ENCODE data around the gene SLC44A5.

SLC44A5 gene

GRCh38 chr1:75514270-75514669, 96.6 kb downstream of the SLC44A5 start:
- Histone ChIP-seq H2BK5ac (ENCODE audit: low read length) (no peak overlapping the region), H2BK15ac (ENCODE audit: low read length) (no peak overlapping the region), H3K4me3 (ENCODE audit: low read length in 2 of 2) (no peak overlapping the region), H2AFZ (ENCODE audit: low read length) (no peak overlapping the region), H3K18ac (ENCODE audit: low read length) (no peak overlapping the region), H3K4me1 (ENCODE audit: control insufficient read depth in 2 of 2, insufficient read depth in 1 of 2, low read depth in 1 of 2, low read length in 2 of 2) (peaks cover 2 to 9% of the 10 kb centered on the region in 2 donors), H3K9me3 (replicated peaks in 1 of 2; ENCODE audit: control insufficient read depth in 2 of 2, insufficient read depth in 1 of 2, low read depth in 1 of 2, low read length in 2 of 2) (no peaks in the 10 kb centered on the region), H2BK120ac (ENCODE audit: low read depth, low read length) (no peak overlapping the region), H4K91ac (ENCODE audit: low read depth, low read length, poor library complexity) (no peak overlapping the region), H3K4ac (ENCODE audit: low read length) (no peak overlapping the region), H3K4me2 (ENCODE audit: insufficient read depth, low read length, poor library complexity, severe bottlenecking) (no peak overlapping the region), H2AK5ac (ENCODE audit: low read depth, low read length) (no peak overlapping the region), H3K23ac (ENCODE audit: low read depth, low read length, poor library complexity) (no peak overlapping the region), H3K36me3 (replicated peaks in 1 of 2; ENCODE audit: control insufficient read depth in 2 of 2, insufficient read depth in 2 of 2, low read length in 2 of 2) (no peaks in the 10 kb centered on the region), H2BK12ac (ENCODE audit: low read length) (no peak overlapping the region), H3K27me3 (ENCODE audit: control insufficient read depth in 3 of 3, insufficient read depth in 3 of 3, low read depth in 1 of 3, low read length in 3 of 3) (no peaks in the 10 kb centered on the region), H3K14ac (ENCODE audit: low read length) (no peak overlapping the region), H3K79me1 (ENCODE audit: low read depth, low read length) (no peaks in the 10 kb centered on the region), H4K8ac (ENCODE audit: low read depth, low read length) (no peak overlapping the region), H3K9ac (ENCODE audit: low read depth, low read length, poor library complexity) (no peak overlapping the region), H3K27ac (replicated peaks; ENCODE audit: low read length) (no peak overlapping the region)
- WGBS, 2 donors (ENCODE audit: extremely low coverage in 2 of 2, insufficient read length in 2 of 2, insufficient replicate concordance in 1 of 2): no CpG with 5 or more reads among the region's 1 CpG
- DNase-seq (ENCODE audit: low spot score): no peak

DNA sequence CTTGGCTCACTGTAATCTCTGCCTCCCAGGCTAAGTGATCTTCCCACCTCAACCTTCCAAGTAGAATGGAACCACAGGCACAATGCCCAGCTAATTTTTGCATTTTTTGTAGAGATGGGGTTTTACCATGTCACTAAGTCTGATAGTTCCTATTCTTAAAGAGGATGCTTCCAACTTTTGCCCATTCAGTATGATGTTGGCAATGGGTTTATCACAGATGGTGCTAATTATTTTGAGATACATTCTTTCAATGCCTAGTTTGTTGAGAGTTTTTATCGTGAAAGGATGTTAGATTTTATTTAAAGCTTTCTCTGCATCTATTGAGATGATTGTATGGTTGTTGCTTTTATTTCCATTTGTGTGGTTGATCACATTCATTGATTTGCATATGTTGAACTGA, 103.9 kb downstream of the SLC44A5 start:
- Histone ChIP-seq H3K4me2 (ENCODE audit: insufficient read depth, low read length, poor library complexity, severe bottlenecking) (no peak overlapping the region), H3K4ac (ENCODE audit: low read length) (no peak overlapping the region), H4K8ac (ENCODE audit: low read depth, low read length) (no peak overlapping the region), H3K9me3 (replicated peaks in 1 of 2; ENCODE audit: control insufficient read depth in 2 of 2, insufficient read depth in 1 of 2, low read depth in 1 of 2, low read length in 2 of 2) (no peaks in the 10 kb centered on the region), H2BK15ac (ENCODE audit: low read length) (no peak overlapping the region), H2BK12ac (ENCODE audit: low read length) (no peak overlapping the region), H3K4me3 (ENCODE audit: low read length in 2 of 2) (no peak overlapping the region), H3K27ac (replicated peaks; ENCODE audit: low read length) (no peak overlapping the region), H3K79me1 (ENCODE audit: low read depth, low read length) (no peaks in the 10 kb centered on the region), H2BK5ac (ENCODE audit: low read length) (no peak overlapping the region), H3K23ac (ENCODE audit: low read depth, low read length, poor library complexity) (no peak overlapping the region), H3K14ac (ENCODE audit: low read length) (no peak overlapping the region), H3K36me3 (replicated peaks in 1 of 2; ENCODE audit: control insufficient read depth in 2 of 2, insufficient read depth in 2 of 2, low read length in 2 of 2) (no peaks in the 10 kb centered on the region), H3K18ac (ENCODE audit: low read length) (no peak overlapping the region), H2AK5ac (ENCODE audit: low read depth, low read length) (no peak overlapping the region), H2BK120ac (ENCODE audit: low read depth, low read length) (no peak overlapping the region), H3K4me1 (ENCODE audit: control insufficient read depth in 2 of 2, insufficient read depth in 1 of 2, low read depth in 1 of 2, low read length in 2 of 2) (no peaks in the 10 kb centered on the region), H2AFZ (ENCODE audit: low read length) (no peak overlapping the region), H3K9ac (ENCODE audit: low read depth, low read length, poor library complexity) (no peak overlapping the region), H4K91ac (ENCODE audit: low read depth, low read length, poor library complexity) (no peak overlapping the region), H3K27me3 (ENCODE audit: control insufficient read depth in 3 of 3, insufficient read depth in 3 of 3, low read depth in 1 of 3, low read length in 3 of 3) (no peaks in the 10 kb centered on the region)
- WGBS, 2 donors (ENCODE audit: extremely low coverage in 2 of 2, insufficient read length in 2 of 2, insufficient replicate concordance in 1 of 2): no CpG with 5 or more reads among the region's 1 CpG
- DNase-seq (ENCODE audit: low spot score): no peak

DNA sequence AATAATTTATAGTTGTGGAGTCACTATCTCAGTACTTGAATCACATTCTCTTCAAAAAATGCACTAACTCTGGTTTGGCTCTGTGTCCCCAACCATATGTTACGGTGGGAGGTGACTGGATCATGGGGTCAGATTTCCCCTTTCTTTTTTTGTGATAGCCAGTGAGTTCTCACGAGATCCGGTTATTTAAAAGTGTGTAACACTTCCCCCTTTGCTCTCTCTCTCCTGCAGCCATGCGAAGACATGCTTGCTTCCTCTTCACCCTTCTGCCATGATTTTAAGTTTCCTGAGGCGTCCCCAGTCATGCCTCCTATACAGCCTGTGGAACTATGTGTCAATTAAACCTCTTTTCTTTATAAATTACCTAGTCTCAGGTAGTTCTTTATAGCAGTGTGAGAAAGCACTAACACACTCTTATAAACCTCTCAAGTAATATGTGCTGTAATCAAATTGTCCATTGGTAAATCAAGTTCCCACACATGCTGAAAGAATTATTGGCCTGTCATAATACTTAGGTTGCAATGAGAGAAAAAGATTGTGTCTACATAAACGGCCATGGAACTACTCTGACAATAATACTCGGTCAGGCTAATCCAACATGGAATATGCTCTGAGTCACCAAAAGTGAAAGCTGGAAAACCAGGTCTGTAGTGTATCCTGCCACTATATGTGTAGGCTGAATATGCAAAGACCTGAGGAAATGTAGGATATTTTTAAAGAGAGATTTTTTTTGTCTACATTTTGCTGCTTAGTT, 107.5 kb downstream of the SLC44A5 start:
- DNase-seq (ENCODE audit: low spot score): no peak
- no peaks in the 10 kb centered on the region for H3K79me1 ChIP-seq (ENCODE audit: low read depth, low read length)
- H3K14ac ChIP-seq (ENCODE audit: low read length): no peak overlapping the region
- H4K8ac ChIP-seq (ENCODE audit: low read depth, low read length): no peak overlapping the region
- peaks cover 0 to 2% of the 10 kb centered on the region in 2 donors for H3K4me1 ChIP-seq (ENCODE audit: control insufficient read depth in 2 of 2, insufficient read depth in 1 of 2, low read depth in 1 of 2, low read length in 2 of 2)
- no peak overlapping the region for H3K9ac ChIP-seq (ENCODE audit: low read depth, low read length, poor library complexity)
- H2AFZ ChIP-seq (ENCODE audit: low read length): no peak overlapping the region
- H2AK5ac ChIP-seq (ENCODE audit: low read depth, low read length): no peak overlapping the region
- no peak overlapping the region for H3K4ac ChIP-seq (ENCODE audit: low read length)
- no peak overlapping the region for H2BK120ac ChIP-seq (ENCODE audit: low read depth, low read length)
- no peak overlapping the region for H3K23ac ChIP-seq (ENCODE audit: low read depth, low read length, poor library complexity)
- peaks cover 0 to 7% of the 10 kb centered on the region in 2 donors for H3K9me3 ChIP-seq (replicated peaks in 1 of 2; ENCODE audit: control insufficient read depth in 2 of 2, insufficient read depth in 1 of 2, low read depth in 1 of 2, low read length in 2 of 2)
- H3K36me3 ChIP-seq (replicated peaks in 1 of 2; ENCODE audit: control insufficient read depth in 2 of 2, insufficient read depth in 2 of 2, low read length in 2 of 2): no peaks in the 10 kb centered on the region
- no CpG with 5 or more reads among the region's 7 CpGs for WGBS, 2 donors (ENCODE audit: extremely low coverage in 2 of 2, insufficient read length in 2 of 2, insufficient replicate concordance in 1 of 2)
- no peaks in the 10 kb centered on the region for H3K27me3 ChIP-seq (ENCODE audit: control insufficient read depth in 3 of 3, insufficient read depth in 3 of 3, low read depth in 1 of 3, low read length in 3 of 3)
- no peak overlapping the region for H3K4me3 ChIP-seq (ENCODE audit: low read length in 2 of 2)
- no peak overlapping the region for H4K91ac ChIP-seq (ENCODE audit: low read depth, low read length, poor library complexity)
- no peak overlapping the region for H3K4me2 ChIP-seq (ENCODE audit: insufficient read depth, low read length, poor library complexity, severe bottlenecking)
- H2BK15ac ChIP-seq (ENCODE audit: low read length): no peak overlapping the region
- H2BK5ac ChIP-seq (ENCODE audit: low read length): no peak overlapping the region
- no peak overlapping the region for H3K27ac ChIP-seq (replicated peaks; ENCODE audit: low read length)
- H2BK12ac ChIP-seq (ENCODE audit: low read length): no peak overlapping the region
- H3K18ac ChIP-seq (ENCODE audit: low read length): no peak overlapping the region

GRCh38 chr1:75502776-75503175, 108.1 kb downstream of the SLC44A5 start:
- H3K79me1 ChIP-seq (ENCODE audit: low read depth, low read length): no peaks in the 10 kb centered on the region
- no peak overlapping the region for H4K91ac ChIP-seq (ENCODE audit: low read depth, low read length, poor library complexity)
- peaks cover 0 to 2% of the 10 kb centered on the region in 2 donors for H3K4me1 ChIP-seq (ENCODE audit: control insufficient read depth in 2 of 2, insufficient read depth in 1 of 2, low read depth in 1 of 2, low read length in 2 of 2)
- no peak overlapping the region for H4K8ac ChIP-seq (ENCODE audit: low read depth, low read length)
- WGBS, 2 donors (ENCODE audit: extremely low coverage in 2 of 2, insufficient read length in 2 of 2, insufficient replicate concordance in 1 of 2): no CpG with 5 or more reads among the region's 5 CpGs
- no peak overlapping the region for H3K4me3 ChIP-seq (ENCODE audit: low read length in 2 of 2)
- H2BK5ac ChIP-seq (ENCODE audit: low read length): no peak overlapping the region
- H2AK5ac ChIP-seq (ENCODE audit: low read depth, low read length): no peak overlapping the region
- H3K36me3 ChIP-seq (replicated peaks in 1 of 2; ENCODE audit: control insufficient read depth in 2 of 2, insufficient read depth in 2 of 2, low read length in 2 of 2): no peaks in the 10 kb centered on the region
- no peak overlapping the region for H2BK15ac ChIP-seq (ENCODE audit: low read length)
- no peak overlapping the region for H2BK12ac ChIP-seq (ENCODE audit: low read length)
- peaks cover 0 to 7% of the 10 kb centered on the region in 2 donors for H3K9me3 ChIP-seq (replicated peaks in 1 of 2; ENCODE audit: control insufficient read depth in 2 of 2, insufficient read depth in 1 of 2, low read depth in 1 of 2, low read length in 2 of 2)
- no peak overlapping the region for H3K4ac ChIP-seq (ENCODE audit: low read length)
- no peak overlapping the region for H2AFZ ChIP-seq (ENCODE audit: low read length)
- no peak overlapping the region for H3K27ac ChIP-seq (replicated peaks; ENCODE audit: low read length)
- no peaks in the 10 kb centered on the region for H3K27me3 ChIP-seq (ENCODE audit: control insufficient read depth in 3 of 3, insufficient read depth in 3 of 3, low read depth in 1 of 3, low read length in 3 of 3)
- no peak overlapping the region for H3K14ac ChIP-seq (ENCODE audit: low read length)
- H2BK120ac ChIP-seq (ENCODE audit: low read depth, low read length): no peak overlapping the region
- H3K23ac ChIP-seq (ENCODE audit: low read depth, low read length, poor library complexity): no peak overlapping the region
- H3K9ac ChIP-seq (ENCODE audit: low read depth, low read length, poor library complexity): no peak overlapping the region
- no peak for DNase-seq (ENCODE audit: low spot score)
- H3K4me2 ChIP-seq (ENCODE audit: insufficient read depth, low read length, poor library complexity, severe bottlenecking): no peak overlapping the region
- H3K18ac ChIP-seq (ENCODE audit: low read length): no peak overlapping the region
